Measurements from ENCODE around the gene HOXA9. TPM values are rescaled to one million over a fixed set of nuclear protein-coding genes. Genes with fewer than 3 reads are reported as not detected.
A peak's percentile ranks its signal among the peaks of the same experiment; 100 is the strongest.

Gene HOXA9
- total and polyA plus RNA-seq, 10 of the 15 experiments (the other 5 are each of a cell fraction or from before 2014, with no cell fraction given) = not detected

GRCh38 chr7:27150568-27151340 is 14.6 kb downstream of the HOXA9 start (continued):
- TF ChIP-seq E2F8 (IDR thresholded peaks at IDR 0.05; ENCODE audit: low read depth, partially characterized antibody) (no peak), MLLT1 (IDR thresholded peaks at IDR 0.05) (no peak), NFXL1 (IDR thresholded peaks at IDR 0.05; ENCODE audit: borderline replicate concordance) (no peak), ZNF24 (IDR thresholded peaks at IDR 0.05) (no peak), REST (IDR thresholded peaks at IDR 0.05; ENCODE audit: low read depth, low read length) (peak; percentile 69), CUX1 (IDR thresholded peaks at IDR 0.05; ENCODE audit: insufficient replicate concordance, low read depth, low read length) (no peak), WRNIP1 (IDR thresholded peaks at IDR 0.05; ENCODE audit: borderline replicate concordance, low read depth, low read length) (no peak), FOXK2 (IDR thresholded peaks at IDR 0.05) (no peak), PBX3 (IDR thresholded peaks at IDR 0.05; ENCODE audit: insufficient replicate concordance, low read depth, low read length) (peak; percentile 69), IRF3 (IDR thresholded peaks at IDR 0.05) (no peak), ATF7 (IDR thresholded peaks at IDR 0.05; ENCODE audit: low read depth) (no peak)

All from GM12878 (cell line).